GM12878 (cell line): ENCODE results near the gene RPL31.

Experiments
- ASH2L ChIP-seq: fragments of 300-600, 200-600 bp; sonication (generic); IDR thresholded peaks from 2 replicates; pipeline ENCODE4 v1.6.1; 2017; ENCODE audit warnings: low read depth, mild to moderate bottlenecking, borderline replicate concordance
- CBX5 ChIP-seq: sonication (generic); IDR thresholded peaks from 2 replicates; pipeline ENCODE4 v1.6.1; 2016; ENCODE audit warnings: low read depth, moderate library complexity, mild to moderate bottlenecking, inconsistent platforms
- CEBPB ChIP-seq, 2 experiments: fragments of 150-350 bp in 1 of 2; IDR thresholded peaks; 2 replicates each; pipeline ENCODE4 v1.6.1; 2012 to 2014; ENCODE audit warnings: low read depth in 2 of 2, low read length in 2 of 2, borderline replicate concordance in 1 of 2, inconsistent platforms in 1 of 2
- E4F1 ChIP-seq: fragments of 450-650 bp; IDR thresholded peaks from 2 replicates; pipeline ENCODE4 v1.6.1; 2018; ENCODE audit warnings: borderline replicate concordance, mild to moderate bottlenecking; ENCODE audit not compliant: partially characterized antibody
- ETV6 ChIP-seq, 2 experiments: fragments of 450-650 bp in 1 of 2; IDR thresholded peaks in 1 of 2; conservative IDR thresholded peaks in 1 of 2; 2 replicates each; pipeline ENCODE4 v1.6.1; 2014; ENCODE audit warnings: antibody characterized with exemption in 1 of 2, borderline replicate concordance in 1 of 2, low read depth in 1 of 2, mild to moderate bottlenecking in 1 of 2, moderate library complexity in 1 of 2
- MAX ChIP-seq: IDR thresholded peaks from 2 replicates; pipeline ENCODE4 v1.6.1; 2012; ENCODE audit warnings: low read depth, low read length, improper control_type of control experiment
- NFYB ChIP-seq: IDR thresholded peaks from 2 replicates; pipeline ENCODE4 v1.6.1; 2011; ENCODE audit warnings: low read depth, mild to moderate bottlenecking, low read length, improper control_type of control experiment, moderate library complexity; ENCODE audit not compliant: insufficient read depth
- POLR2A ChIP-seq: IDR thresholded peaks from 2 replicates; pipeline ENCODE4 v1.6.1; 2011; ENCODE audit warnings: low read depth, mild to moderate bottlenecking, low read length
- POLR2AphosphoS5 ChIP-seq: IDR thresholded peaks from 2 replicates; pipeline ENCODE4 v1.6.1; 2011; ENCODE audit warnings: mild to moderate bottlenecking, low read length, inconsistent platforms
- REST ChIP-seq: IDR thresholded peaks from 2 replicates; pipeline ENCODE4 v1.6.1; 2012; ENCODE audit warnings: mild to moderate bottlenecking, low read depth, low read length
- SUZ12 ChIP-seq: fragments of 200-600 bp; sonication (generic); IDR thresholded peaks from one replicate; pipeline ENCODE4 v1.6.1; 2018; ENCODE audit warnings: antibody characterized with exemption, mild to moderate bottlenecking; ENCODE audit not compliant: unreplicated experiment
- TCF3 ChIP-seq: IDR thresholded peaks from 2 replicates; pipeline ENCODE4 v1.6.1; 2012; ENCODE audit warnings: low read depth, mild to moderate bottlenecking, low read length, borderline replicate concordance; ENCODE audit not compliant: insufficient read depth
- ZNF274 ChIP-seq: IDR thresholded peaks from one replicate; pipeline ENCODE4 v1.8.0; 2011; ENCODE audit not compliant: insufficient read length, insufficient read depth

- TF ChIP-seq POLR2AphosphoS5 = no peak
- no peak for TF ChIP-seq ASH2L
- no peak for TF ChIP-seq NFYB
- TF ChIP-seq ZNF274 = no peak
- TF ChIP-seq ETV6 (conservative IDR thresholded peaks at IDR 0.05 in 1 of 2, IDR thresholded peaks at IDR 0.05 in 1 of 2; ENCODE audit: borderline replicate concordance in 1 of 2, low read depth in 1 of 2) = no peak
- no peak for TF ChIP-seq REST
- TF ChIP-seq CBX5 = no peak
- no peak for TF ChIP-seq TCF3
- TF ChIP-seq E4F1 = no peak
- no peak for TF ChIP-seq SUZ12
- TF ChIP-seq CEBPB (IDR thresholded peaks at IDR 0.05; ENCODE audit: borderline replicate concordance in 1 of 2, low read depth in 2 of 2, low read length in 2 of 2) = no peak
- no peak for TF ChIP-seq MAX
- no peak for TF ChIP-seq POLR2A
These were observed 25.8 kb downstream of the RPL31 start for GRCh38 chr2:101027852-101028251.
